Panc1 (cell line): Measurements from ENCODE around the gene PPCDC. TPM values are rescaled to one million over a fixed set of nuclear protein-coding genes. Genes with fewer than 3 reads are reported as not detected.
A peak's percentile ranks its signal among the peaks of the same experiment; 100 is the strongest.

Source experiments
- ATAC-seq: fragments of 200-7000 bp; cut with Tn5 transposase; 2 replicates; pipeline ENCODE4 v1.9.1; 2020; ENCODE audit warnings: mild to moderate bottlenecking, moderate library complexity
- BruUV-seq: library from RNA; stranded (reverse); fragments of 400-500 nt; replicated peaks from 2 replicates; lab custom pipeline; 2021; lab: Mats Ljungman, UMichigan
- CTCF ChIA-PET: fragments of 300-600 bp; sonication (Branson Sonifier 250); formaldehyde crosslinking; loops from one replicate; lab custom pipeline; 2022; ENCODE audit warnings: antibody characterized with exemption; lab: Charles Lee
- POLR2A ChIA-PET: fragments of 300-600 bp; sonication (Branson Sonifier 250); formaldehyde crosslinking; loops from one replicate; lab custom pipeline; 2022; ENCODE audit warnings: antibody characterized with exemption; lab: Charles Lee
- DNase-seq: peaks from one replicate; pipeline ENCODE4 v3.0.0-alpha.2; 2010; ENCODE audit warnings: low read depth, low spot score
- H3K27ac ChIP-seq: 2 replicates; pipeline ENCODE4 v1.5.1; 2011; ENCODE audit warnings: mild to moderate bottlenecking, low read length, inconsistent platforms
- H3K27me3 ChIP-seq: fragments of 200-500 bp; sonication (Bioruptor generic); 2 replicates; pipeline ENCODE4 v1.6.0; 2014; ENCODE audit warnings: low read length, inconsistent platforms; ENCODE audit not compliant: control insufficient read depth, insufficient read depth
- H3K36me3 ChIP-seq: fragments of 200-500 bp; sonication (Bioruptor generic); 2 replicates; pipeline ENCODE4 v1.5.1; 2014; ENCODE audit warnings: inconsistent platforms, mild to moderate bottlenecking, low read length, moderate library complexity; ENCODE audit not compliant: control insufficient read depth, insufficient read depth
- H3K4me1 ChIP-seq: 2 replicates; pipeline ENCODE4 v1.5.1; 2011; ENCODE audit warnings: inconsistent platforms, mild to moderate bottlenecking, low read length, moderate library complexity; ENCODE audit not compliant: control insufficient read depth, insufficient read depth
- H3K4me3 ChIP-seq, 2 experiments: 2 replicates each; pipeline ENCODE4 v1.5.1; 2011 to 2012; ENCODE audit warnings: low read depth in 2 of 2, low read length in 2 of 2, mild to moderate bottlenecking in 2 of 2, inconsistent platforms in 1 of 2, moderate library complexity in 1 of 2
- H3K9me3 ChIP-seq: fragments of 200-500 bp; sonication (Bioruptor generic); 2 replicates; pipeline ENCODE4 v1.5.1; 2014; ENCODE audit warnings: low read depth, mild to moderate bottlenecking, inconsistent platforms, low read length, moderate library complexity; ENCODE audit not compliant: control insufficient read depth, insufficient read depth
- CTCF ChIP-seq: fragments of 450-650 bp; IDR thresholded peaks from 2 replicates; pipeline ENCODE4 v1.5.1; 2017; ENCODE audit warnings: mild to moderate bottlenecking
- POLR2AphosphoS5 ChIP-seq: IDR thresholded peaks from 2 replicates; pipeline ENCODE4 v1.6.1; 2012; ENCODE audit warnings: mild to moderate bottlenecking, low read depth, low read length, moderate library complexity
- REST ChIP-seq, 2 experiments: IDR thresholded peaks; 2 replicates each; pipeline ENCODE4 v1.6.1; 2011 to 2012; ENCODE audit warnings: low read depth in 2 of 2, control low read depth in 1 of 2, low read length in 1 of 2, mild to moderate bottlenecking in 1 of 2, moderate library complexity in 1 of 2; ENCODE audit not compliant: insufficient read depth in 1 of 2
- SIN3A ChIP-seq: IDR thresholded peaks from 2 replicates; pipeline ENCODE4 v1.6.1; 2012; ENCODE audit warnings: low read depth, mild to moderate bottlenecking, low read length, moderate library complexity, borderline replicate concordance; ENCODE audit not compliant: insufficient read depth
- TCF7L2 ChIP-seq: IDR thresholded peaks from 2 replicates; pipeline ENCODE4 v1.6.1; 2011; ENCODE audit warnings: mild to moderate bottlenecking, low read depth, low read length, inconsistent platforms
- in situ Hi-C: cut with HindIII; loops from 2 replicates; pipeline ENCODE4 v1.10.0; 2016; ENCODE audit warnings: low sequenced_read_pairs, low pct_unique_long_range_greater_than_20kb
- intact Hi-C: fragments of 100-400 bp; cut with micrococcal nuclease; formaldehyde crosslinking; loops from one replicate; pipeline ENCODE4 v1.10.0; 2022; ENCODE audit not compliant: unreplicated experiment
- total RNA-seq: library from RNA; stranded (reverse); gene quantifications from one replicate; pipeline ENCODE4 v1.2.1, GENCODE V29; 2021; ENCODE audit not compliant: unreplicated experiment

PPCDC gene
- total RNA-seq, 1 experiment from 2014 or later = 26.1 TPM

DNA sequence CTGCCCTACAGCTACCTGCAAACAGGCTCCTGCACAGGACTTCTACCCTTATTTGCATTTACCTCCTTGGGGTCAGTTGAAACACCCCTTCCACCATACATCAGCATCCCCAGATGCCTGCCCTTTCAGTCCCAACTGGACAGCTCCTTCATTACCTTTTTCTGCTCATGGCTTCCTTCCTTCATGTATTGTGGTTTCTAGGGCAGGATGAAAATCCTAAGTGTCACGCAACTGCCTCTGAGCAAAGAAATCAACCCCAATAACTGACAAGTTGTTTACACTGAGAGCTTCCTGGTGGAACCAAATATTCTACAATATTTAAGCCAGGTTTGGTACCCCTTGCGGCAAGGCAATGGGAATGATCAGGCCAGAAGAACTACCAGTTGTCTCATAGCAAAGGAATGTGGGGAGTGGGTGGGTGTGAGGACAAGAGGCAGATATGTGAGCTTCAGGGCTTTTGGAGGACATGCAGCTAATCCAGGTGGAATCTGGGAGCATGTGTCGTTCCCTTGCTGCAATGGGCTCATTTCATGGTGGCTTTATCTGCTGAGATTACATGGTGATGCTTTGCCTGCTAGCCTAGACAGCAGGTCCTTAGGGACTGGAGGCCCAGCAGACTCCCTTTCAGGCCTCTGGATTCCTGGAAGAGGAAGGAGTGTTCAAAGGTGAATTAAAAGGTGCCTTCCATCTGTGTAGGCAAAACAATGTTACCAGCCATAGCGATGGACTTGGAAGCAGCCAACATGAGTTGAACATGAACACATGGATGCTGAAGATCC lies 34.9 kb downstream of the PPCDC start:
- no peak for TF ChIP-seq TCF7L2
- TF ChIP-seq REST (IDR thresholded peaks at IDR 0.05; ENCODE audit: insufficient read depth in 1 of 2, low read depth in 2 of 2, low read length in 1 of 2) = no peak
- TF ChIP-seq CTCF = no peak
- TF ChIP-seq SIN3A = no peak
- no peak for TF ChIP-seq POLR2AphosphoS5
- Histone ChIP-seq H3K4me1 (no peaks in the 10 kb centered on the region), H3K27ac (no peak overlapping the region), H3K9me3 (no peaks in the 10 kb centered on the region), H3K36me3 (no peaks in the 10 kb centered on the region), H3K4me3 (no peak overlapping the region), H3K27me3 (no peaks in the 10 kb centered on the region)
- DNase-seq (no peak), ATAC-seq (no peak)
- in situ Hi-C loops (no loop called here), intact Hi-C loops (no loop called here)
- CTCF ChIA-PET = no interaction called here
- TSS peak; percentile 15 for BruUV-seq
- POLR2A ChIA-PET = interaction anchor here (0.6 to 0.7 kb wide), 2 partner anchors 9 to 16 kb away, joined by 3 to 6 read pairs; no protein-coding TSS in a partner anchor

DNA sequence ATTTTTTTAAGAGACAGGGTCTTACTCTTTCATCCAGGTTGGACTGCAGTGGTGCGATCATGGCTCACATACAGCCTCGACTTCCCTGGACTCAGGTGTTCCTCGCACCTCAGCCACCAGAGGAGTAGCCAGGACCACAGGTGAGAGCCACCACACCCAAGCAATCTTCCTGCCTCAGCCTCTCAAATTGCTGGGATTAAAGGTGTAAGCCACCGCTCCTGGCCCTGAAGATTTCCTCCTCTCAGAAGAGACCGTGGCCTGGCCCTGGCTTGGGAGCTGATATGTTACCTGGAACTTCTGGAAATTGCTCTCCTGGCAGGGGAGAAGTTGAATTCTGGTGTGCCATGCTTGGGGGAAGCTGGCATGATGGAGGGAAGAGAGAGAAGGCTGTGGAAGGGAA lies 36.2 kb downstream of the PPCDC start:
- in situ Hi-C loops (no loop called here), intact Hi-C loops (no loop called here)
- DNase-seq = no peak
- no peaks in the 10 kb centered on the region for H3K36me3 ChIP-seq
- no peak for TF ChIP-seq TCF7L2
- no peak for TF ChIP-seq REST (IDR thresholded peaks at IDR 0.05; ENCODE audit: insufficient read depth in 1 of 2, low read depth in 2 of 2, low read length in 1 of 2)
- H3K9me3 ChIP-seq = no peaks in the 10 kb centered on the region
- no peaks in the 10 kb centered on the region for H3K4me1 ChIP-seq
- no peak overlapping the region for H3K4me3 ChIP-seq
- no peak for ATAC-seq
- CTCF ChIA-PET = no interaction called here
- H3K27ac ChIP-seq = no peak overlapping the region
- no TSS peak for BruUV-seq
- POLR2A ChIA-PET = no interaction called here
- H3K27me3 ChIP-seq = no peaks in the 10 kb centered on the region
